ENCODE data around the gene ADGRG1.
"Not testable (repeated sequence)": the region's sequence is repeated elsewhere in the genome, so short reads cannot be mapped to it uniquely, and the experiment has no call there.

The ADGRG1 gene

GRCh38 chr16:57628008-57628781 is at the start of gene ADGRG1:
ADGRG1 (plus strand) TSS chr16:57628630; CDS start chr16:57650288, 21,658 bp downstream.
- DNase-seq (ENCODE audit: low read depth in 1 of 2, low spot score in 1 of 2), result peak in 1 of 2 donors; percentile 28

GRCh38 chr16:57579361-57579665 is 49.1 kb upstream of the ADGRG1 start:
- DNase-seq (ENCODE audit: low read depth in 1 of 2, low spot score in 1 of 2), result no peak

- DNase-seq (ENCODE audit: low read depth in 1 of 2, low spot score in 1 of 2), result no peak
Observed at GRCh38 chr16:57585051-57585687, 43.3 kb upstream of the ADGRG1 start.

- no peak for DNase-seq (ENCODE audit: low read depth in 1 of 2, low spot score in 1 of 2)
Observed at GRCh38 chr16:57588831-57589230, 39.6 kb upstream of the ADGRG1 start.

GRCh38 chr16:57589374-57589773 is 39.1 kb upstream of the ADGRG1 start:
- no peak for DNase-seq (ENCODE audit: low read depth in 1 of 2, low spot score in 1 of 2)

- no peak for DNase-seq (ENCODE audit: low read depth in 1 of 2, low spot score in 1 of 2)
Observed at GRCh38 chr16:57590654-57591085, 37.8 kb upstream of the ADGRG1 start.

GRCh38 chr16:57591086-57591869 is 37.2 kb upstream of the ADGRG1 start:
- peak in 1 of 2 donors; percentile 50 for DNase-seq (ENCODE audit: low read depth in 1 of 2, low spot score in 1 of 2)

- DNase-seq (ENCODE audit: low read depth in 1 of 2, low spot score in 1 of 2), result no peak
Observed at GRCh38 chr16:57591870-57592485, 36.5 kb upstream of the ADGRG1 start.

- peak; percentile 23 to 30 for DNase-seq (ENCODE audit: low read depth in 1 of 2, low spot score in 1 of 2)
Observed at GRCh38 chr16:57592591-57593003, 35.8 kb upstream of the ADGRG1 start.

GRCh38 chr16:57593021-57593420 is 35.4 kb upstream of the ADGRG1 start:
- DNase-seq (ENCODE audit: low read depth in 1 of 2, low spot score in 1 of 2), result no peak

GRCh38 chr16:57593990-57594389 is 34.4 kb upstream of the ADGRG1 start:
- DNase-seq (ENCODE audit: low read depth in 1 of 2, low spot score in 1 of 2), result no peak

GRCh38 chr16:57594531-57595031 is 33.8 kb upstream of the ADGRG1 start:
- no peak for DNase-seq (ENCODE audit: low read depth in 1 of 2, low spot score in 1 of 2)

- DNase-seq (ENCODE audit: low read depth in 1 of 2, low spot score in 1 of 2), result not testable (repeated sequence)
Observed at GRCh38 chr16:57596234-57596633, 32.2 kb upstream of the ADGRG1 start.

- DNase-seq (ENCODE audit: low read depth in 1 of 2, low spot score in 1 of 2), result no peak
Observed at GRCh38 chr16:57598437-57598836, 30.0 kb upstream of the ADGRG1 start.

GRCh38 chr16:57600048-57600835 is 28.2 kb upstream of the ADGRG1 start:
- peak in 1 of 2 donors; percentile 25 for DNase-seq (ENCODE audit: low read depth in 1 of 2, low spot score in 1 of 2)

GRCh38 chr16:57600952-57601580 is 27.4 kb upstream of the ADGRG1 start:
- no peak for DNase-seq (ENCODE audit: low read depth in 1 of 2, low spot score in 1 of 2)

- no peak for DNase-seq (ENCODE audit: low read depth in 1 of 2, low spot score in 1 of 2)
Observed at GRCh38 chr16:57601801-57602478, 26.5 kb upstream of the ADGRG1 start.

- no peak for DNase-seq (ENCODE audit: low read depth in 1 of 2, low spot score in 1 of 2)
Observed at GRCh38 chr16:57603115-57604024, 25.1 kb upstream of the ADGRG1 start.

All from stimulated activated CD4-positive, alpha-beta T cell treated with anti-CD3 and anti-CD28 coated beads, Interleukin-15, amount 100 ng/mL, for 1 hour (primary cell).